OCI-LY1 (cell line): ENCODE data around the gene DRGX.

Experiments used
- EZH2 ChIP-seq: fragments of 200-600 bp; sonication (generic), shearing (Covaris generic); IDR thresholded peaks from 2 replicates; pipeline ENCODE4 v1.8.0; 2017; ENCODE audit warnings: borderline replicate concordance, mixed run types, mild to moderate bottlenecking, antibody characterized with exemption, low read length, moderate library complexity, mixed read lengths
- TF ChIP-seq, protein P1 (sequence below): fragments of 200-600 bp; sonication (generic), shearing (Covaris generic); IDR thresholded peaks from 2 replicates; pipeline ENCODE4 v1.5.1; 2017; ENCODE audit warnings: mild to moderate bottlenecking, antibody characterized with exemption, low read length, moderate library complexity, mixed read lengths

- TF ChIP-seq EZH2 = no peak
- TF ChIP-seq, protein P1, sequence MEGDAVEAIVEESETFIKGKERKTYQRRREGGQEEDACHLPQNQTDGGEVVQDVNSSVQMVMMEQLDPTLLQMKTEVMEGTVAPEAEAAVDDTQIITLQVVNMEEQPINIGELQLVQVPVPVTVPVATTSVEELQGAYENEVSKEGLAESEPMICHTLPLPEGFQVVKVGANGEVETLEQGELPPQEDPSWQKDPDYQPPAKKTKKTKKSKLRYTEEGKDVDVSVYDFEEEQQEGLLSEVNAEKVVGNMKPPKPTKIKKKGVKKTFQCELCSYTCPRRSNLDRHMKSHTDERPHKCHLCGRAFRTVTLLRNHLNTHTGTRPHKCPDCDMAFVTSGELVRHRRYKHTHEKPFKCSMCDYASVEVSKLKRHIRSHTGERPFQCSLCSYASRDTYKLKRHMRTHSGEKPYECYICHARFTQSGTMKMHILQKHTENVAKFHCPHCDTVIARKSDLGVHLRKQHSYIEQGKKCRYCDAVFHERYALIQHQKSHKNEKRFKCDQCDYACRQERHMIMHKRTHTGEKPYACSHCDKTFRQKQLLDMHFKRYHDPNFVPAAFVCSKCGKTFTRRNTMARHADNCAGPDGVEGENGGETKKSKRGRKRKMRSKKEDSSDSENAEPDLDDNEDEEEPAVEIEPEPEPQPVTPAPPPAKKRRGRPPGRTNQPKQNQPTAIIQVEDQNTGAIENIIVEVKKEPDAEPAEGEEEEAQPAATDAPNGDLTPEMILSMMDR = no peak
These were observed 74.9 kb downstream of the DRGX start for GRCh38 chr10:49321021-49321420.
